GM23338 (cell line): ENCODE results near the gene PCDH12.

Source experiments
- CTCF ChIP-seq, 2 experiments: fragments of 200-600 bp in 1 of 2; sonication (generic) in 1 of 2; conservative IDR thresholded peaks; 2 replicates each; pipeline versions ENCODE4 v1.5.1 to v1.6.1; 2016 to 2017; ENCODE audit warnings: antibody characterized with exemption in 2 of 2, low read depth in 2 of 2, mild to moderate bottlenecking in 2 of 2, moderate library complexity in 1 of 2
- EZH2 ChIP-seq: fragments of 200-600 bp; sonication (generic); IDR thresholded peaks from one replicate; pipeline ENCODE4 v1.8.0; 2017; ENCODE audit warnings: antibody characterized with exemption, mild to moderate bottlenecking, low read depth; ENCODE audit not compliant: unreplicated experiment
- EZH2phosphoT487 ChIP-seq: fragments of 200-600 bp; sonication (generic); IDR thresholded peaks from one replicate; pipeline ENCODE4 v1.8.1; 2018; ENCODE audit warnings: antibody characterized with exemption; ENCODE audit not compliant: unreplicated experiment
- JUNB ChIP-seq: IDR thresholded peaks from one replicate; pipeline ENCODE4 v1.6.1; 2016; ENCODE audit warnings: antibody characterized with exemption; ENCODE audit not compliant: unreplicated experiment
- NANOG ChIP-seq: IDR thresholded peaks from 2 replicates; pipeline ENCODE4 v1.6.1; 2016; ENCODE audit warnings: antibody characterized with exemption, borderline replicate concordance
- POLR2AphosphoS5 ChIP-seq: IDR thresholded peaks from 2 replicates; pipeline ENCODE4 v1.6.1; 2016; ENCODE audit warnings: antibody characterized with exemption, low read depth
- TF ChIP-seq, protein P1 (sequence below): IDR thresholded peaks from one replicate; pipeline ENCODE4 v1.6.1; 2018; ENCODE audit warnings: antibody characterized with exemption; ENCODE audit not compliant: unreplicated experiment

GRCh38 chr5:141968914-141969608 lies 11.1 kb upstream of the PCDH12 start, which contains the start of gene RNF14:
- peak; percentile 92 for TF ChIP-seq POLR2AphosphoS5
- TF ChIP-seq EZH2phosphoT487, result no peak
- TF ChIP-seq, protein P1, sequence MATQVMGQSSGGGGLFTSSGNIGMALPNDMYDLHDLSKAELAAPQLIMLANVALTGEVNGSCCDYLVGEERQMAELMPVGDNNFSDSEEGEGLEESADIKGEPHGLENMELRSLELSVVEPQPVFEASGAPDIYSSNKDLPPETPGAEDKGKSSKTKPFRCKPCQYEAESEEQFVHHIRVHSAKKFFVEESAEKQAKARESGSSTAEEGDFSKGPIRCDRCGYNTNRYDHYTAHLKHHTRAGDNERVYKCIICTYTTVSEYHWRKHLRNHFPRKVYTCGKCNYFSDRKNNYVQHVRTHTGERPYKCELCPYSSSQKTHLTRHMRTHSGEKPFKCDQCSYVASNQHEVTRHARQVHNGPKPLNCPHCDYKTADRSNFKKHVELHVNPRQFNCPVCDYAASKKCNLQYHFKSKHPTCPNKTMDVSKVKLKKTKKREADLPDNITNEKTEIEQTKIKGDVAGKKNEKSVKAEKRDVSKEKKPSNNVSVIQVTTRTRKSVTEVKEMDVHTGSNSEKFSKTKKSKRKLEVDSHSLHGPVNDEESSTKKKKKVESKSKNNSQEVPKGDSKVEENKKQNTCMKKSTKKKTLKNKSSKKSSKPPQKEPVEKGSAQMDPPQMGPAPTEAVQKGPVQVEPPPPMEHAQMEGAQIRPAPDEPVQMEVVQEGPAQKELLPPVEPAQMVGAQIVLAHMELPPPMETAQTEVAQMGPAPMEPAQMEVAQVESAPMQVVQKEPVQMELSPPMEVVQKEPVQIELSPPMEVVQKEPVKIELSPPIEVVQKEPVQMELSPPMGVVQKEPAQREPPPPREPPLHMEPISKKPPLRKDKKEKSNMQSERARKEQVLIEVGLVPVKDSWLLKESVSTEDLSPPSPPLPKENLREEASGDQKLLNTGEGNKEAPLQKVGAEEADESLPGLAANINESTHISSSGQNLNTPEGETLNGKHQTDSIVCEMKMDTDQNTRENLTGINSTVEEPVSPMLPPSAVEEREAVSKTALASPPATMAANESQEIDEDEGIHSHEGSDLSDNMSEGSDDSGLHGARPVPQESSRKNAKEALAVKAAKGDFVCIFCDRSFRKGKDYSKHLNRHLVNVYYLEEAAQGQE, result no peak
- TF ChIP-seq CTCF (conservative IDR thresholded peaks at IDR 0.05; ENCODE audit: low read depth in 2 of 2), result peak; percentile 64 to 84
- no peak for TF ChIP-seq JUNB
- TF ChIP-seq NANOG, result no peak
- no peak for TF ChIP-seq EZH2
